ENCODE measurements around the gene OPN3. TPM values are rescaled to one million over a fixed set of nuclear protein-coding genes. Genes with fewer than 3 reads are reported as not detected.

The OPN3 gene
- total and polyA plus RNA-seq, 2 of the 4 experiments (the other 2 are of a cell fraction): 16.4 to 21.9 TPM

DNA sequence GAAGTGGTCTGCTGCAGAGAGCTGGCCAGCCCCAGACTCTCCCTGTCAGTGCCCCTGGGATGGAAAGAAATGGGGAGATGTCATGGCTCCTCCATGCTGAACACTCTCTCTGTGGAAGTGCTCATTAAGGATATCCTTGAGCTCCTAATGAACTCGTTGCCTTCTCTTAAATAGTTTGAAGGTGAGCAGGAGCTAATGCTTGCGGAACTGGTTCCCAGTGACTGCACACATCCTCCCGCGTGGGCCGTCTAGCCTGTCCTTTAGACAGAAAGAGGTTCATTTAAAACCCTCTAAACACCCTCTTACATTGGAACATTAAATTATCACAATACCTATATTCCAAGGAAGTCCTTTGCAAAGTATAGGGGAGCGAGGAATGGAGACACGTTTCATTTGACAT is 6.0 kb upstream of the OPN3 start:
- no peak for ATAC-seq (ENCODE audit: low read depth)
- H3K79me1 ChIP-seq (ENCODE audit: low read depth in 1 of 2, low read length in 2 of 2): no peaks in the 10 kb centered on the region
- H2BK120ac ChIP-seq (ENCODE audit: low read depth, low read length): no peak overlapping the region
- H2AK9ac ChIP-seq (replicated peaks; ENCODE audit: low read depth, low read length, poor library complexity): no peak overlapping the region
- H2AFZ ChIP-seq (replicated peaks; ENCODE audit: low read length, poor library complexity): no peak overlapping the region
- intact Hi-C loops (cut with micrococcal nuclease) (no loop called here), in situ Hi-C loops (cut with MboI; ENCODE audit: low sequenced_read_pairs) (no loop called here), dilution Hi-C loops (cut with HindIII; ENCODE audit: low sequenced_read_pairs, unreplicated experiment) (no loop called here)
- DNase-seq: no peak
- H3K23ac ChIP-seq (ENCODE audit: low read depth, low read length): no peak overlapping the region
- H2BK20ac ChIP-seq (ENCODE audit: low read depth, low read length): no peak overlapping the region
- TF ChIP-seq NFE2L2 (IDR thresholded peaks at IDR 0.05; ENCODE audit: low read depth, low read length): no peak
- no peak for TF ChIP-seq BHLHE40 (IDR thresholded peaks at IDR 0.05; ENCODE audit: low read depth, low read length)
- no peak for TF ChIP-seq MAZ (IDR thresholded peaks at IDR 0.05; ENCODE audit: borderline replicate concordance, low read depth, low read length)
- TF ChIP-seq CTCF (conservative IDR thresholded peaks at IDR 0.05; ENCODE audit: low read depth, low read length): no peak
- no peak for TF ChIP-seq CHD1 (IDR thresholded peaks at IDR 0.05; ENCODE audit: low read depth, low read length)
- no peak for TF ChIP-seq ELK1 (IDR thresholded peaks at IDR 0.05; ENCODE audit: borderline replicate concordance, low read depth, low read length)
- TF ChIP-seq USF2 (IDR thresholded peaks at IDR 0.05; ENCODE audit: low read depth, low read length): no peak
- no peak overlapping the region for H3K18ac ChIP-seq (ENCODE audit: low read depth, low read length)
- H3K4me1 ChIP-seq (ENCODE audit: control insufficient read depth, insufficient read depth, low read length): no peaks in the 10 kb centered on the region
- H2AK5ac ChIP-seq (ENCODE audit: low read depth, low read length): no peak overlapping the region
- H3K4me2 ChIP-seq (ENCODE audit: low read depth, low read length): no peak overlapping the region
- no TSS peak for BruUV-seq (replicated peaks)
- WGBS, 2 experiments (ENCODE audit: extremely low coverage in 2 of 2, insufficient read length in 1 of 2): 17% methylated on average over 2 of the region's 7 CpGs; no CpG with 5 or more reads in 1 of the 2 experiments
- H3K9ac ChIP-seq (ENCODE audit: low read depth, low read length): no peak overlapping the region
- peaks cover 2% of the 10 kb centered on the region; the same call in 1 of the 2 replicates for H3K27me3 ChIP-seq (ENCODE audit: control insufficient read depth, insufficient read depth, low read length)
- H3K27ac ChIP-seq (ENCODE audit: insufficient read depth, low read length): no peak overlapping the region
- H3K56ac ChIP-seq (ENCODE audit: extremely low read depth, insufficient read depth, low read length): no peak overlapping the region
- H2BK5ac ChIP-seq (ENCODE audit: low read depth, low read length, poor library complexity, severe bottlenecking): no peak overlapping the region
- H4K5ac ChIP-seq (ENCODE audit: low read depth, low read length): no peak overlapping the region
- H3K4me3 ChIP-seq (ENCODE audit: insufficient read depth, low read depth, low read length): no peak overlapping the region
- H3K9me1 ChIP-seq (ENCODE audit: insufficient read depth, low read length): no peaks in the 10 kb centered on the region
- no peak overlapping the region for H3K4ac ChIP-seq (ENCODE audit: low read depth, low read length)
- H4K20me1 ChIP-seq (ENCODE audit: insufficient read depth, low read length): no peaks in the 10 kb centered on the region
- ChIA-PET CTCF (no interaction called here), POLR2A (ENCODE audit: unreplicated experiment) (no interaction called here)
- H3K14ac ChIP-seq (replicated peaks; ENCODE audit: low read depth, low read length): no peak overlapping the region
- no peak overlapping the region for H2BK15ac ChIP-seq (ENCODE audit: low read depth, low read length)
- no peaks in the 10 kb centered on the region; the same call in 1 of the 2 replicates for H3K9me3 ChIP-seq (ENCODE audit: control insufficient read depth, insufficient read depth, low read length)
- no peak overlapping the region for H4K91ac ChIP-seq (ENCODE audit: insufficient read depth, low read depth, low read length)
- H4K8ac ChIP-seq (ENCODE audit: low read depth in 2 of 2, low read length in 2 of 2): no peak overlapping the region
- H3K36me3 ChIP-seq (ENCODE audit: control insufficient read depth, insufficient read depth, low read length): no peaks in the 10 kb centered on the region

Data from IMR-90 (cell line).